WERI-Rb-1 (cell line): Measurements from ENCODE around the gene ZNF562.

Source experiments
- DNase-seq: peaks from one replicate; pipeline ENCODE4 v3.0.0-alpha.2; 2020
- H3K27ac ChIP-seq: fragments of 250-450 bp; sonication (Bioruptor Pico); 2 replicates; pipeline ENCODE4 v1.5.1; 2020; ENCODE audit warnings: mild to moderate bottlenecking, moderate library complexity
- H3K27me3 ChIP-seq: fragments of 250-450 bp; sonication (Bioruptor Pico); 2 replicates; pipeline ENCODE4 v1.5.1; 2021; ENCODE audit warnings: mild to moderate bottlenecking, low read depth, moderate library complexity; ENCODE audit not compliant: insufficient read depth, severe bottlenecking
- H3K36me3 ChIP-seq: fragments of 250-450 bp; sonication (Bioruptor Pico); 2 replicates; pipeline ENCODE4 v1.5.1; 2020; ENCODE audit warnings: mild to moderate bottlenecking, moderate library complexity
- H3K4me3 ChIP-seq: 2 replicates; pipeline ENCODE4 v1.5.1; 2011; ENCODE audit warnings: low read depth, mild to moderate bottlenecking, control low read depth, low read length
- H3K9me3 ChIP-seq: fragments of 250-450 bp; sonication (Bioruptor Pico); 2 replicates; pipeline ENCODE4 v1.5.1; 2021; ENCODE audit warnings: mild to moderate bottlenecking, moderate library complexity; ENCODE audit not compliant: severe bottlenecking
- CTCF ChIP-seq: IDR thresholded peaks from 2 replicates; pipeline ENCODE4 v1.5.1; 2011; ENCODE audit warnings: low read depth, mild to moderate bottlenecking, control low read depth, inconsistent platforms, low read length

The ZNF562 gene

DNA sequence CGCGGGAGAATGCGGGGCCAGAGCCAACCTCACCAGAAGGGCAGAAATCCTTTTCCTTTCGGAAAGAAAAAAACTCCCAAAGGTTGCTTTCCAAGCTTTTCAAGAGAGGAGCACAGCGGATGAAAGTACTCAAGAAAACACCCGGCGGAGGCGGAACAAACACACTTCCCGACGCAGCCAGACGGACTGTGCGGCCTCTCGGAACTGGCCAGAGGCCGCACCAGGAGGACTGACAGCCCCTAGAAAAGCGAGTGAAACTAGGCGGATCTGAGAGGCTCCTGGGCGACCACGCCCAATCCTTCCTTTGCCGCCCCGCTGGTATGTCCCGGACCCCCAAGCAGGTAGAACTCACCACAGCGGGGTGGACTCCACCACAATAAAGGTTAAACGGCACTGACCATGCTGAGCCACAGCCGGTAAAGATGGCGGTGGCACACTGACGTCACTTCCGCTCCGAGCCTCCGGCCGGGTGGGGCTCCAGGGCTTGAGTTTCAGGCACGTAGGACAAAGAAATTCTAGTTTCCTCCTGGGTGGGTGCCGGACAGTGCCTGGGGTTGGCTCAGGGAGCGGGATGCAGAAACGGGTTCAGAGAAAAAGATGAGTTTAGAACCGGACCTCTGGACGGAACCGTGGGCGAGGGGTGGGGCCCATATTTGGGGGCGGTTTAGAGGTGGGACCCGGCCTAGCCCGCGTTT, at the start of gene ZNF562:
TSS of gene ZNF562 (minus strand) at position 438 of the 695 bp plus-strand sequence. CDS start 14,356 bp downstream, outside the sequence.
- Histone ChIP-seq H3K4me3 (peak within 1 kb of the TSS; percentile 61), H3K9me3 (peaks cover 9% of the 10 kb centered on the region), H3K36me3 (peaks cover 37% of the 10 kb centered on the region), H3K27ac (peak within 1 kb of the TSS; percentile 95), H3K27me3 (no peaks in the 10 kb centered on the region)
- DNase-seq, result peak; percentile 92
- TF ChIP-seq CTCF, result no peak

GRCh38 chr19:9724157-9724556, 49.3 kb upstream of the ZNF562 start:
- Histone ChIP-seq H3K9me3 (peaks cover 20% of the 10 kb centered on the region), H3K36me3 (peaks cover 3% of the 10 kb centered on the region; the same call in 1 of the 2 replicates), H3K4me3 (no peak overlapping the region), H3K27me3 (no peaks in the 10 kb centered on the region), H3K27ac (no peak overlapping the region)
- DNase-seq, result no peak
- TF ChIP-seq CTCF, result no peak

DNA sequence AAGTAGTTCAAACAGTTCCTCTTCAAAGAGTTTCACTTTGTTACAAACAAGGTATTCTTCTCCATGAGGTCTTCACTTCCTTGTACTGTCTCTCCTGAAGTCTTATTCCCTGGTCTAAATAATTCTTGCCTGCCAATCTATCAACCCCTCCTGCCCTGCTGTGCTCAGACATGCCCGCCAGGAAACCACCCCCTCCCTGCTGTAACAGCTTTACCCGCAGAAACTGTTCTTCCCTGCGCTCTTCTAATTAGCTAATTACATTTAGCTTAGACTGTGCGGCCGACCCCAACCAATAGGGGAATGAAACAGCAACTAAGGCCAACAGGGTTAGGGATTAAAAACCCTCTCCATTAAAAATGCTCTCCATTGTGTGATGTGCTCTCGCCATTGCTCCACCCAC, 47.0 kb upstream of the ZNF562 start:
- H3K9me3 ChIP-seq, result peaks cover 18% of the 10 kb centered on the region
- H3K4me3 ChIP-seq, result peak overlapping the region; percentile 12; the same call in 1 of the 2 replicates
- H3K36me3 ChIP-seq, result peaks cover 3% of the 10 kb centered on the region; the same call in 1 of the 2 replicates
- no peak for TF ChIP-seq CTCF
- peak; percentile 95 for DNase-seq
- H3K27ac ChIP-seq, result peak overlapping the region; percentile 83
- no peaks in the 10 kb centered on the region for H3K27me3 ChIP-seq

DNA sequence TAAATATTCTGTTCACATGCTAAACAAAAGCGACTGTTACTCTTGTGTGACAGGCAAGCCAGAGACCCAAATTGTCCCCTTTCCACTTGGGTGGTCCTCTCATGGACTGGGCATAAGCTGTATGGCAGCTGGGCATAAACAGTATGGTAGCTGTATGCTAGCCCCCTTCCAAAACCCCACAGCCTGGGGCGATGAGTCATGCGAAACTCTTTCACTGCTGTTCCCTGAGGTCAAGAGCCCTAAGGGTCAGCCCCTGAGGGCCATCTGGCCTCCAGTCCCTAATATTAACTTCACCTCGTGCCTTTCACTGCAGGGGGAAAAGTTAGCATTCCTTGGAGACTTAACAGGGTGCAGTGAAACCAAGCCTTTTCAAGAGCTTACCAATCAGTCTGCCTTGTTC, 45.6 kb upstream of the ZNF562 start:
- Histone ChIP-seq H3K9me3 (peaks cover 18% of the 10 kb centered on the region), H3K27ac (peak overlapping the region; percentile 58), H3K4me3 (no peak overlapping the region), H3K36me3 (peaks cover 3% of the 10 kb centered on the region; the same call in 1 of the 2 replicates), H3K27me3 (no peaks in the 10 kb centered on the region)
- no peak for TF ChIP-seq CTCF
- DNase-seq, result peak; percentile 38

DNA sequence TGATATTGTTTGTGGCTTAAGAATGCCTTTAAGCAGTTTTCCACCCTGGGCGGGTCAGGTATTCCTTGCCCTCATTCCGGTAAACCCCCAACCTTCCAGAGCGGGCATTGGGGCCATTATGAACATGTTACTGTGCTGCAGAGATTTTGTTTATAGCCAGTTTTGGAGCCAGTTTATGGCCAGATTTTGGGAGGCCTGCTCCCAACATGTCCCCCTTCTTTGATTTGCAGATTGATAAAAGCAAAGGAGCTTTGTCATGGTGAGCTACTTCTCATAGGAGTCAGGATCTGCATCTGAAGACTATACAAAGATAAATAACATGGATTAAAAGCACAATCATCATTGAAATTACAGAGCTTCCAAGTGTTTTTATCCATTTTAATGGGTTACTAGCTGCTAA, 36.9 kb upstream of the ZNF562 start:
- H3K27ac ChIP-seq, result no peak overlapping the region
- no peaks in the 10 kb centered on the region for H3K36me3 ChIP-seq
- peaks cover 5% of the 10 kb centered on the region for H3K9me3 ChIP-seq
- H3K4me3 ChIP-seq, result no peak overlapping the region
- TF ChIP-seq CTCF, result no peak
- H3K27me3 ChIP-seq, result no peaks in the 10 kb centered on the region
- no peak for DNase-seq

- DNase-seq, result no peak
- H3K9me3 ChIP-seq, result peaks cover 5% of the 10 kb centered on the region
- no peak for TF ChIP-seq CTCF
- no peaks in the 10 kb centered on the region for H3K27me3 ChIP-seq
- H3K4me3 ChIP-seq, result no peak overlapping the region
- no peak overlapping the region for H3K27ac ChIP-seq
- H3K36me3 ChIP-seq, result no peaks in the 10 kb centered on the region
These were observed 34.4 kb upstream of the ZNF562 start for GRCh38 chr19:9709305-9709704.
